Stimulated activated CD4-positive, alpha-beta T cell treated with anti-CD3 and anti-CD28 coated beads, Interleukin-4, amount 100 ng/mL, for 4 hours (primary cell): Measurements from ENCODE around the gene RBBP8NL.

Experiments
- DNase-seq, 2 experiments: peaks; one replicate each; pipeline ENCODE4 v3.0.0-alpha.2; 2020

The RBBP8NL gene

DNA sequence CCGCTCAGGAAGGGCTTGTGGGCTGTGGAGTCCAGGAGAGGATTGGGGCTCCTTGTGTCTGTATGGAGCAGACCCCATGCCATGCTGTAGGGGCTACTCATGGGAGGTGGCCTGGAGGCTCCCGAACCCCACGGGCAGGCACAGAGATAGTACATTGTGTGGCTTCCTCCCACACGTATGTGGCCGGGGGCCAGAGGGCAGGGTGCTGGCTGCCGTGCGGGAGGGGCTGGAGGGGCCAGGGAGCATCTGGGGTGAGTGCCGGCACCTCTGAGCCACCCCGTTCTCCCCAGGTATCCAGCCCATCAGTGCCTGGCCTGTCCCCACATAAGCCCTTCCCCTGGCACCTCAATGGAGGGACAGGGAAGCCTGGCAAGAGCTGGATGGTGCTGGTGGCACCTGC, 7.6 kb downstream of the RBBP8NL start:
- DNase-seq: no peak

DNA sequence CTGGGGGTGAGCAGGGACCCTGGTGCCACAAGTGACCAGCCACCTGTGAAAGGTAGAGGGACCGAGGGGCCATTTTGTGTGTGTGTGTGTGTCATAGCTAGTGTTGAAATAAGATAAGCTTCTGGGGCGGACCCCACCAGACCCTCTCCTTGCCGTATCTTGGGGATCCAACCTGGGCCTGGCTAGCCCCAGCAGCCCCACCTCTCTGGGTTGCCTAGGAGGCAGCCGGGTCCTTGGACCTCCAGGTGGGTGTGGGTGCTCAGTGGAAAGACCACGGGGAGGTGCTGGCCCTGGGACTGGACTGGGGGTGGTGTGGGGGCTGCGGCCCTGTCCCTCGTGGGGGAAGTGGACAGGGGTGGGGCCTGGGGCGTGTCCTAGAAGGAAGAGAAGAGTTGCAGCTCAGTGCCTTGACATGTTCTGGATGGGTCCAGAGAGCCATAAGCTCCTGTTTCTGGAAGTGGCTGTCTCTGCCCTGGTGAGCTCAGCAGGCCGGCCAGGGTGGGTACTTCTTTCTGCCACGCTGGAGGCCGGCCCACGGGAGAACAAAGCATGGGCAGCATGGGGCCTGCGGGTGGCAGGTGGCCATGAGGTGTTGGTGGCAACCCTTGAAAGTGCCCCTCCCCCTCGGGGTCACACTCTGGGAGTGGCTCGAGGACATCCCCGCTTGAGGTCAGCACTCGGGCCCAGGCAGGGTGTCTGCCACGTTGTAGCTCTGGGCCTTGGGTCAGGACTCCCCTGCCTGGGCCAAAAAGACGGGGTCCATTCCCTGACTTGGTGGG, 8.4 kb downstream of the RBBP8NL start:
- DNase-seq: no peak

DNA sequence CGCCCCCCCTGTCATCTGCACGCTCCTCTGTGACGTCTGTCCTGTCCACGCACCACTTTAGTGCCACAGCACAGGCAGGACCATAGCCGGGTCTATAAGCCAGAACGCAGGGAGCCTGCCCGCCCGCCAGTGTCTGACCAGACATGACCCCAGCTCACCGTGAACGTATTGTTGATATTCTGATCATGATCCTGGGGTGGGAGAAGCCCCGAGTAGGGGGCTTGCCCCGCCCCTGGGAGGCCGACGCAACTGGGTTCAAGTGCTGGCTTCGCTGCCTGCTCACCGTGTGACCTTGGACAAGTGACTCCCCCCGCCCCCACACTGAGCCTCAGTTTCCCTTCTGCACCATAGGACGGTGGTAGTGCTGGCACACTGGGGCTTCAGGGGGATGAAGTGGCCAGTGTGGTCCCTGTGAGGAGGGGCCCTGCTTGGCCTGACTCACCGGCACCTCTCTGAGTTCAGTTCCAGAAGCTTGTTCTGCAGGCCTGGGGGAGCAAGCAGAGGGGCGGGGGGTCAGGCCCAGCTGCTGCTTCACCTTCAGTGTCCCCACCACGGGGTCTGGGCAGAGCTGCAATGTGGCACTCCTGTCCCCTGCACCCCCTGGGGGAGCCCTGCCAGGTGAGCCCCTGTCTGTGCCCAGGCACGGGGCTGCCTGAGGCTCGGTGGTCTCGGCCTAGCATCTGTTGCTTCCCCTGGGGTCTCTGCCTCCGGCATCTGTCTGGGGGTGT, 9.2 kb downstream of the RBBP8NL start:
- DNase-seq: no peak

DNA sequence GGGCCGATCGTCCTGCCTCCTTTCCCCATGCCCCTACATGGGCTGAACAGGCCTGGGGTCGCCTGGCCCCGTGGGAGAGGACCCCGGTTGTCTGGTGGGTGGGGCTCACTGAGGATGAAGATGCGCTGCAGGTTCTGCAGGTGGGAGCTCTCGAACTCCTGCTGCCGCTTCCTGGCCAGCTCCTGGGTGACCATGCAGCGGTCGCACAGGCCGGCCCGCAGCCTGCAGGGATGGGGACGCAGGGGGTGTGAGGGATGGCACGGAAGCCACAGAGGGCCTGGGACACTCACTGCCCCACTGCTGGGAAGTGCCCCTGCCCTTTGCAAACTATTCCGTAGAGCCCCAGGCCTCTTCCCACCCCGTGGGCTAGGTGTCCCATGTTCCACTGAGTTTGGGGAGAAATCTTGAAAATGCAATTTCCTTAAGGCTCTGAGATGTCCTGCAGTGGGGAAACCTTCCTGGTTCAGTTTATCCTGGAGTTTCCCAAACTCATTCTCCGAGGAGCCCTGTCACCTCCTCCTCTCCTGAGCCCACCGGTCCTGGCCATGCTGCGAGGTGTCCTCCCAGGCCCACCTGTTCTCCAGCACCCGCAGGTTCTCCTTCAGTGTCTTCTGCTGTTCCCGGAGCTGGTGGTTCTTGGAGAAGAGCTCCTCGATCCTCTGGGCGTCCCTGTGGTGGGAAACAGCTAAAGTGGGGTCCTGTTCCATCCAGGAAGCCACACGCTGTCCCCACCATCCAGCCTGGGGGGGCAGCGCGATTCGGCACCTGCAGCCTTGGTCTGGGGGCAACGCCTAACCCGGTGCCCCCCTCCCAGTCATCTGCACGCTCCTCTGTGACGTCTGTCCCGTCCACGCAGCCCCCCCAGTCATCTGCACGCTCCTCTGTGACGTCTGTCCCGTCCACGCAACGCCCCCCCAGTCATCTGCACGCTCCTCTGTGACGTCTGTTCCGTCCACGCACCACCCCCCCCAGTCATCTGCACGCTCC, 10.4 kb downstream of the RBBP8NL start:
- no peak for DNase-seq

DNA sequence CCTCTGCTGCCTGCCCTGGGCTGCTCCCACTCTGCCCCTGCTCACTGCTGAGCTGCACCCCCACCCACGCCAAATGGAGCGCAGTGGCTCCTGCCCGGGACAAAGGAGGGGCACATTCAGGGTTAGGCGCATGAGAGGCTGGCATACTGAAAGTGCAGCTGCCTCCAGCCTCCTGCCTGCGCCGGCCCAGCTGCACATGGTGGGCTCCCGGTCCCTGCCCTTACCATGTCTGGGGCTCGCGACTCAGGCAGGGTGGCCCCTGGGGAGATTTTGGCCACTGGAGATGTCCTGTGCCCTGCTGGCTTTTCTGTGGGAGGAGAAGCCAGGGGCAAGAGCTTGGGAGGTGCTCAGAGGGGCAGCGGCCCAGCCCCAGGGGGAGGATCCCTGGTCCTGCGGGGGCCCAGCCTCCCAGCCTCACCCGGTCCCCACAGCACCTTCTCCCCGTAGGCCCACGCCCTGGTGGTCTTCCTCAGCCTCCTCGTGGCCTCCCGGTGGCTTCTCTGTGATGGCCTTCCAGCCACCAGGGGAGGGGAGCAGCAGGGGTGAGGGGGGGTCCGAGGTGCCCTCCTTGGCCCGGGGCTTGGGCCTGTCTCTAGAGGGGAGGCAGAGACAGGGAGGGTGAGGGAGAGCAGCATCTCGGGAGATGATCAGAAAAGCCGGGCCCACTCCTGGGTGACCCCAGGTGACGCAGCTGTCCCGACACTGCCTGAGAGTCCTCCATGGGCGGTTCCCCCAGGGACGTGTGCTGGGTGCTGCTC, 11.8 kb downstream of the RBBP8NL start:
- no peak for DNase-seq

DNA sequence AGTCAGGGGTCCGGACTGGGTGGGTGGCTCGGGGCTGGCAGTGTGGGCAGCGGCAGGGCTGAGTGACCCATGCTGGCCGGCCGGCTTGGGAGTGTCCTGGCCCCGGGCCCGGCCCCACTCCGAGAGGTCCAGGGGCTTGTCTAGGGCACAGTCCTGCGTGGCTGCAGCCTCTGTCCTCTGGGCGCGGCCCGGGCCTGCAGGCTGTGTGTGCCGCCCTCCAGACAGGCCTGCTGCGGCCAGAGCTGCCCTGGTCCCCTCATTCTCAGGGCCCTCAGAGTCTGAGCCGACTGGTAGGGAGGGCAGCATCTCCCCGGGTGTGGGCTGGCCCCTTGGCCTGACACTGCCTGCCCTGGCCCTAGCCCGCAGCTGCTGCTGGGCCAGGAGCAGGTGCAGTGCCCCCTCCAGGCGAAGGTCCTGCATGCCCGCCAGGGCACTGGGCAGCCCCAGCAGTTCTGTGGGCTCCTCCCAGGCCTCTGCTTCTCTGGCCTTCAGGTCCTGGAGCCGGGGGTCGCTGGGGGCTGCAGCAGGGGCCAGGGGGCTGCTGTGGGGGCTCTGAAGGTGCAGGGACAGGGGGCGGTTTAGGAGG, 13.3 kb downstream of the RBBP8NL start:
- DNase-seq: no peak

DNA sequence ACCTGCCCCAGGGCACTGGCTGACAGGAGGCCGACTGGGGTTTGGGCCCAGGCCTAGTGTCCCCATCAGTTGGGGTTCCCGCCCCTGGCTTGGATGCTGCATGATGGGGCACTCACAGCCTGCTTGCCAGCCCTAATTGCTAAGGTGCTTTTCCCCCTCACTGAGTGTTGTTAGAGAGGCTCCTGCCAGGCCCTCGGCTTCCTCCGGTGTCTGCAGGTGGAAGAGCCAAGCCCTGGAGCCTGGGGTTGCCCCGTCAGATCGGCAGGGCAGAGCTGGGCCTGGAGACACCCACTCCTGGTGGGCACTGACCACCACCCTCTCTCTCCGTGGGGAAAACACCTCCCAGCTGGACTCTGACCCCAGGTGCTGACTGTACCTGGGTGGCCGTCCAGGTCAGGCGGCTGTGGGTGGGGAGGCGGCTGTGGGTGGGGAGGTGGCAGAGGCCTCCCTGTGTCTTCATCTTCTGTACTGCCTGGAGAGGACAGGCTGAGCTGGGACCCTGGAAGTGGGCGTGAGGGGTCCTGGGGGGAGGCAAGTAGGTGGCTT, 14.2 kb downstream of the RBBP8NL start:
- DNase-seq: no peak

DNA sequence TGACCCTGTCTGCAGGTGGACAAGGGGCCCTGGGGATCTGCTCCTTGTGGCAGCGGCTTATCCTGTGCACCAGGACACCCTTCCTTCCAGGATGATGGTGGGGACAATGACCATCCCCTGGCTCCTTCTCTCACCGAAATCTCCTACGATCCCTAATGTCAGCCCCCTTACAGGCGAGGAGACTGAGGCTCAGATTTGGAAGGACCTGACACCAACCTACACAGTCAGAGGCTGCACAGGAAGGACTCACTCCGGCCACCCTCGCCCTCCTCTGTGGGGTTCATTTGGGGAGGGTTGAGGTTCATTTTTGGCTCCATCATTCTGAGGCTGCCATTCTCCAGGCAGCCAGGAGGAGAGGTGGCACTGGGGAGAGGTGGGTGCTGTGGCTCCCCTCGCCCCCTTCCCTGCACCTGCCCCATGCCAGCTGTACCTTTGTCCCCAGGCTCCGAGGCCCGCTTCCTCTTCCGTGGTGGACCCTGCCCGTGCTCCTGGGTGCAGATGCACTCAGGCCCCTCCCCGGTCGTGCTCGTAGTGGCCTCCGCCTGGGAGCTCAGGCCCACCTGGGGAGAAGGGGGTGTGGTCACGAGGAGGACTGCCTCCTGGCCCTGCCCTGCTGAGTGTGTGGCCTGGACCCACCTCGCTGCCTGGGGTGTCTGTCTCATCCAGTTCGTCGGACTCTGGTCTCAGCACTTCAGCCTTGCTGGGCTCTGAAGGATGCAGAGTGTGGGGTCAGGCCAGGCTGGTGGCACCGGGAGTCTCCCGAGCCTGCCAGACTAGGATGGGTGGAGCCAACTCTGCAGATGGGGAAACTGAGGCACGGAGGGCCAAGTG, 14.9 kb downstream of the RBBP8NL start:
- no peak for DNase-seq

DNA sequence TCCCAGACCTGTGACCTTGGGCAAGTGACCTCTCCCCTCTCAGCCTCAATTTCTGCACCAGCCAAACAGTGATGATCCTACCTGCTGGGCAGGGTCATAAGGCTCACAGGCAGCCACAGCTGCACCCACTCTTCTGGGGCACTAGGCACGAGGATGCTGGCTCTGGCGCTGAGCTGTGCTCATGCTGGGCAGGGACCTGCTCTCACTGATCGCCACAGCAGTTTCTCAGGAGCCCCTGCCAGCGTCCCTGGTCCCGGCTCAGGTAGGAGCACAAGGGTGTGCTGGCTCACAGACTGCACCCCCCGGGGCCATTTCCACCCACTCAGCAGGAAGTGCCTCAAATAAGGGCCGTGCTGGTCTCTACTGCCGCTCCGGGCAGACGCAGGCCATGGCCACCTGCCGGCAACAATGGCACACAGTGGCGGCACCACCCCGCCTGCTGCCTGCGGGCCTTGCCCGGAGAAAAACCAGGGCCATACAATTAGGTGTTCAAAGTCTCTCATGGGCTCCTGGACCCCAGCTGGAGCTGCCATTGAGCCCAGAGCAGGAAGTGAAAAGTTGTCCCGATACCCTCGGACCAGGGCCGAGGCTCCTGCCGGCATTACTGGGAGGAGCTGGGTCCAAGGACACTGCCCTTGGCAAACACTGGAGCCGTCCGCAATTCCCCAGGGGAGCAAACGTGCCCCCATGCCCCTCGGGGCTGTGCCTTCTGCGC, 15.7 kb downstream of the RBBP8NL start:
- no peak for DNase-seq

DNA sequence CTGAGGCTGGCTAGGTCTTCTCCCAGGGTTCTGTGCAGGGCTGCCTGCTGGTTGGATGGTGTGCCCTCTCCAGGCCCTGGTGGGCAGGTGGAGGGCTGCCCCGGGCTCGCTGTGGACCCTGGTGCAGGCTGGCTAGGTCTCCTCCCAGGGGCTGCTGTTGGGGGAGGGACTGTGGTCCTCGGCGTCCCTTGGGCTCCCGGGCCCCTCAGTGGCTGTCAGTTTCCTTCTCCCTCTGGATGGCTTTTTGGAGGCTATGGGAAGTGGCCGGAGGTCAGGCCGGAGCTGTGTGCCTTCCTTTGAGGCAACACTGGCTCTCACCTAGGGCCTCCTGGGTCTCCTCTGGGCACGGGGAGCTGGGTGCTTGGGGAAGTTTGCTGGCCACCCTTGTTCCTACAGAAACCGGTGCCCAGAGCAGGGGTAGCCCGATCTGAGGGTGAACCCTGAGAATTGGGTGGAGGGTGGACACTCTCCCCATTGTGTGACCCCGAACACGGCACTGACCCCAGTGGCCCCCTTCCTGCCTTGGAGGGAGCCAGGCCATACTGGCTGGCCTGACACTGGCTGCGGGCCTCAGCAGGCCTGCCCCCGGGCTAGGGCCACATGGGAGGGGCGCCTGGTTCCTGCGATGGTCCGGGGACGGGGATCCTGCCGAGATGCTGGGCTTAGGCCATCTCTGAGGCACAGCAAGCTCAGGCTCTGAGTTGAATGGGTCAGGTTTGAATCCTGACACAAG, 16.4 kb downstream of the RBBP8NL start:
- no peak for DNase-seq

DNA sequence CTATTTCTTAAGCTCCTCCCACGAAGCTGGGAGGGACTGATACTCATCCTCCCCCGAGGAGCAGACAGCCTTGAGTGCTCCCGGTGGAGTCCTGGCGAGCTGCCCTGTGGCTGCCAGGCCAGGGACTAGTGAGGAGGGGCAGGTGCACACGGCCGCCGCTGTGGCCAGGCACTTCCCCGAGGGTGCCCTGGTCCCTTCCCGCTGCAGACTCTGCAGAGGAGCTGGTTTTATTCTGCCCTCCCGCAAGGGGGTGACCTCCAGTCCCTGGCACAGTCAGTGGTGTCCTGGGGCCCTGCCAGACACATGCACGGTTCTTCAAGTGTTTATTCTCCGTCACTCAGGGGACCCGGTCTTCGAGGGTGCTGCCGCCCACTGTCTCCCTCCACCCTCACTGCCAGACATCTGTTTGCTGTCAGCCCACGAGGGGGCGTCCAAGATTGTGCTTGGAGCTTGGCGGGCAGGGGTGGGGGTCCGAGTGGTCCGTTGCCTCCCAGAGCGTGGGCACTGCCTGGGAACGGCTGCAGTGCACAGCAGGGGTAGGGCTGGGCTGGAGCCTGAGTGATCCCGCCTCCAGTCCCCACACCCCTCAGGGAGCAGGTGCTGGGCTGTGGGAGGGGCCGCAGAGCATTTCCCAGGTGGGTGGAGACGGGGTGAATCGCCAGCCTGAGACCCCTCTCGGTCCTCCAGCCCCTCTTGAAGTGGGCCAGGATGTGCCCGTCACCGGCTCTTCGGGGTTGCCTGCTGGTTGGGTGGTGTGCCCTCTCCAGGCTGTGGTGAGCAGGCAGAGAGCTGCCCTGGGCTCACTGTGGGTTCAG, 17.2 kb downstream of the RBBP8NL start:
- peak; percentile 12 to 35 for DNase-seq

DNA sequence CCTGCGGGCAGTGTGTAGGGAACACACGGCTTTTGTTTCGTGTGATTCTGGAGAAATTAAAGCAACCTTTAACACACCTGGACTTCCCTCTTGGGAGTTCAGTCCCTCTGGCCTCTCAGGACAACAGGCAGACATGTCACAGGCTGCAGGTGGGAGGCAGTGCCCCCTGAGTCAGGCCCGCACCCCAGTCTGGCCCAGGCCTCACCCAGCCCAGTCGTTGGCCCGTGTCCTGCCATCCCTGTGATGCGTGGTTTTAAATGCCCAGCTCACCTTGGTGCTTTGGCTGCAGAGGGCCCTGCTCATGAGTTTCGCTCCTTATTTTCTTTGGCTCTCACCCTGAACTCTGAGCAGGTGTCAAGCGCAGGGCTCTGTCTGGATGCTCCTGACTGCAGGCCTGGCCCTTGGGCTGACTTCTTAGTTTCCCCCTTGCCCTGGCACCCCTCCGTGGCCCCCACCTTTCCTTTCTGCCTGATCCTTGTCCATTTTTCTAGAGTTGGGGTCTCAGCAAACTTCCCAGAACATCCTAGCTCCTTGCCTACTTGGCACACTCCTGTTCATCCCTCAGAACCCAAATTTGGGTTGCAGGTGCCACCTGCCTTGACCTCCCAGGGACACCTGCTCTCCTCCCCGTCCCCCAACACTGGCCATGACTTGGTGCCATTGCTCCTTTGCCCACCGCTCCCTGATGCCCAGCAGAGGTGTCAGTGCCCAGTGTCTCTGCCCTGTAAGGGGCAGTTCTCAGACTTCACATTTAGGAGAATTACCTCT, 18.1 kb downstream of the RBBP8NL start:
- DNase-seq: no peak

DNA sequence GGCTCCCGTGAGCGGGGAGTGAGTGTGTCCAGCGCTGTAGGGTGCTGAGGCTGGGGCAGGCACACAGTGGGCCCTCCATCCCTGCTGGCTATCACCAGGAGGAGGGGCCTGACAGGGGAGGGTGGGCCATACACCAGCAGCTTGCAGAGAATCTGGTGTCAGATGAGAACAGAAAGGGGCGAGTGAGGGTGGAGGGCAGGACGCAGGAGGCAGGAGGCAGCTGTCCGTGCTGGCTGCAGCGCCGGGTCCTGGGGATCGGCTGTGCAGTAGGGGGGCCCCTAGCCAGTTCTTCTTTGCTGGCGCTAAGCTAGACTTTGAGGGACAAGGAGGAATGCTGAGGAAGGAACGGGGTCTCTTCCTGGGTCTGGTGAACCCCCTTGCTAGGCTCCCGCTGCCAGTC, 18.7 kb downstream of the RBBP8NL start:
- no peak for DNase-seq

DNA sequence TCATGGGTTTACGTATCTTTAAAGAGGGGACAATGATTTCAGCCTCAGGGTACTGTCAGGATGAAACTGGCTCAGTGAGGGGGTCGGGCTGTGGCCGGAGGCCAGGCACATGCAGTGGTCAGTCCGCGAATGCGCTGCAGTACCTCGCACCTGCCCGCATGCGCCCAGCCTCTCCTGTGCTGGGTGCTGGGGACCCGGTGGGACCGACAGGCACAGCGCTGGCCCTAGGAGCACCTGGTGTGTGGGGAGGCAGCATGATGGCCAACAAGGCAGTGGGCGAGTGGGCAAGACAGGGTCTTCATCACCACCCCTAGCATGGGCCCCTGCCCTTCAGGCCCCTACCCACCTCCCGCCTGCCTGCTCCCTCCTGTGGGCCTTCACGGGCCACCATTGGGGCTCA, 19.3 kb downstream of the RBBP8NL start:
- no peak for DNase-seq

DNA sequence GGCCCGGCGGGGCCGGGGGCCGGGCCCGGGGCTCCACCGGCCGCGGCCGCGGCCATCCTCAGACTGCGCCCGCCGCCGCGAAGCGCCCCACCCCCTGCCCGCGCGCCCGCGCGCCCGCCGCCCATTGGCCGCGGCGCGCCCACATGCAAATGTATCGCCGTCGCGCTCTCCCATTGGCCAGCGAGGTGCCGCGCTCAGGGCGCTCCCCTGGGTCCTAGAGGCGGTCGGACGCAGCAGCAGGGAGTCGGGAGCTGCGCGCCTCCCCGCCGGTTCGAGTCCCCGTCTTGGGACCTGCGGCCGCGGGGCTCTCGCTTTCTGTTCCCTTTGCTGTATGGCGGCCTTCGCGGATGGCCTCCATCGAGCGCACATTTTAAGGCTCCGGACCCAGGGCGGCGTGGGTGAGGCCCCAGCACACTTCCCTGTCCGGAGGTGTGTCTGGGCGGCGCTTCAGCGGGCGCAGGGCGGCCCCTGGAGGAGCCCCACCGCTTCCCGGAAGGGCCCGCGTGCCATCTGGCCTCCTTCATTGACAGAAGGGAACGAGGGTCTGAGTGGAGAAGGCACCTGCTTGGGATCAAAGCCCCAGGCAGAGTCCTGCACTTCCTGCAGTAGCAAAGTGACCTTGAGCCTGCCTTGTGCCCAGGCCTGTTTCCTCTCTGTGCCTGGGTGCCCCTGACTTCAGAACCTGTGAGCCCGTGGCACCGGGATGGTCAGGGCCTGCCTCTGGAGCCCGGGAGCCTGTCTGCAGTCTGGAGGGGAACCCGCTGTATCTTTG, 19.9 kb downstream of the RBBP8NL start, which contains the start of gene CABLES2:
Gene CABLES2, minus strand, starts transcription at position 65 of the 772 bp plus-strand sequence. Its CDS starts 9 bp downstream, at position 56.
- peak; percentile 88 to 91 for DNase-seq

DNA sequence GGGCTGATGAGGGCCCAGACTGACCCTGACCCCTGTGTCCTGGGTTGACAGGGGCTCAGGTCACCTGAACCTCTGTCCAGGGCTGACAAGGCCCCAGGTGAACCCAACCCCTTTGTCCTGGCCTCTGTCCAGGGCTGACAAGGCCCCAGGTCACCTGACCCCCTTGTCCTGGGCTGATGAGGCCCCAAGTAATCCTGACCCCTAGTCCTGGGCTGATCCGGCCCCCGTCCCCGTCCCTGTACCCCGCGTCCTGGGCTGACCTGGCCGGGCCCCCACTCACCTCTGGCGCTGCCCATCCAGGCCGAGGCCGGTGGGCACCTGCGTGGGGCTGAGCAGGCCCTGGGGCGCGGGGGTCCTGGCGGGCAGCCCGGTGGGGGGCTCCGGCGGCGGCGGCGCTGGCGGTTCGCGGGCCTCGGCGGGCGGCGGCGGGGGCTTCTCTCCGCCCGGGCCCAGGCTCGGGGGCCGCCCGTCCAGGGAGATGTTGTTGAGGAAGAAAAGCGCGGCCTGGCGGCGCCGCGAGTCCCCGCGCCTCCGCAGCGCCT, 20.6 kb downstream of the RBBP8NL start:
- DNase-seq: no peak
